Ovary (tissue), 9 donors: Measurements from ENCODE around the gene ARMC7. TPM values are rescaled to one million over a fixed set of nuclear protein-coding genes. Genes with fewer than 3 reads are reported as not detected.

Source experiments
- DNase-seq, 5 donors: peaks; one replicate each; pipeline ENCODE4 v3.0.0-alpha.2; 2019 to 2020
- H3K27ac ChIP-seq, 2 donors: fragments of 200-600 bp; one replicate each; pipeline versions ENCODE4 v1.5.1 to v1.8.0; 2019 to 2022
- H3K27me3 ChIP-seq: fragments of 200-600 bp; one replicate; pipeline ENCODE4 v1.8.0; 2022
- H3K36me3 ChIP-seq: fragments of 200-600 bp; sonication (generic); one replicate; pipeline ENCODE4 v1.5.1; 2019
- H3K4me1 ChIP-seq: one replicate; pipeline ENCODE4 v1.8.1; 2013; ENCODE audit warnings: mild to moderate bottlenecking, moderate library complexity; ENCODE audit not compliant: insufficient read depth
- H3K4me3 ChIP-seq: fragments of 200-600 bp; sonication (generic); one replicate; pipeline ENCODE4 v1.5.1; 2017
- H3K9me3 ChIP-seq, 2 donors: fragments of 200-600 bp in 1 of 2; sonication (generic) in 1 of 2; one replicate each; pipeline versions ENCODE4 v1.5.1 to v1.8.1; 2013 to 2019; ENCODE audit warnings: mild to moderate bottlenecking in 1 of 2, moderate library complexity in 1 of 2
- CTCF ChIP-seq, 3 donors: fragments of 450-650 bp in 2 of 3; fragments of 200-600 bp in 1 of 3; IDR thresholded peaks; one replicate each; pipeline versions ENCODE4 v1.5.1 to v1.8.0; 2016 to 2022; ENCODE audit warnings: antibody characterized with exemption in 3 of 3, mild to moderate bottlenecking in 1 of 3
- EP300 ChIP-seq: sonication (generic); formaldehyde crosslinking; IDR thresholded peaks from one replicate; pipeline ENCODE4 v1.6.1; 2017; ENCODE audit warnings: antibody characterized with exemption
- POLR2A ChIP-seq: fragments of 450-650 bp; IDR thresholded peaks from one replicate; pipeline ENCODE4 v1.6.1; 2017; ENCODE audit warnings: antibody characterized with exemption, mild to moderate bottlenecking, moderate library complexity
- WGBS, 3 donors: extraction: QIAGEN DNeasy Blood & Tissue Kit in 1 of 3; methylation state at CpG; one replicate each; pipeline versions ENCODE4 v1.1.5 to v1.1.7; 2013 to 2017; 5-methylcytosine and 5-hydroxymethylcytosine counted together
- intact Hi-C, 4 donors: fragments of 100-400 bp; cut with DNase I; formaldehyde crosslinking; loops; one replicate each; pipeline versions ENCODE4 v1.11.0 to v1.15.1; 2022 to 2023
- polyA plus RNA-seq, 2 donors: library from polyadenylated mRNA; stranded (reverse); fragments of 200-250 nt in 1 of 2; fragments of 350-450 nt in 1 of 2; fragmentation: Illumina TruSeq in 1 of 2; extraction: RNeasy Lipid Tissue Mini Kit (QIAGEN cat#74804) in 1 of 2; gene quantifications; one replicate each; pipeline ENCODE4 v1.2.3, GENCODE V29; 2013 to 2014
- total RNA-seq, 7 donors: library from RNA; depleted of rRNA in 2 of 7; stranded (reverse); fragments of >200 nt in 2 of 7; fragmentation: NEBNext Ultra II Directional in 3 of 7; extraction: Animal tissue kit (Norgen Biotek cat#: 25700) in 3 of 7; gene quantifications; one replicate each; pipeline versions ENCODE4 v1.1.0 to v1.2.4, GENCODE V29; 2016 to 2023
- donor health status: DM: no; HTN: no; CAD: no; lungs with moderate emphysema.
- donor health status: DM: no; HTN: no; CAD: no.
- donor health status: Bipolar disorder and iron deficiency.
- donor health status: DM: yes; HTN: yes; CAD: no.
- donor health status: DM: no; HTN: no; CAD: no.
- donor health status: DM: yes; HTN: yes; CAD: no.

ARMC7 gene
- total and polyA plus RNA-seq, 9 donors, result 4.6 to 10.5 (median 5.7) TPM

- intact Hi-C loops, result no loop called here
- Histone ChIP-seq H3K27me3 (no peaks in the 10 kb centered on the region), H3K9me3 (no peaks in the 10 kb centered on the region), H3K27ac (no peak overlapping the region), H3K4me1 (peaks cover 7% of the 10 kb centered on the region), H3K36me3 (no peaks in the 10 kb centered on the region), H3K4me3 (no peak overlapping the region)
- WGBS, 3 donors, result 66 to 73% (median 72%) methylated on average over 6 of the region's 6 CpGs
- no peak for TF ChIP-seq CTCF (IDR thresholded peaks at IDR 0.05)
- no peak for TF ChIP-seq POLR2A
- TF ChIP-seq EP300, result no peak
- no peak for DNase-seq
Measured at GRCh38 chr17:75082683-75083082, 27.1 kb upstream of the ARMC7 start.

- no peak overlapping the region for H3K27ac ChIP-seq
- DNase-seq, result no peak
- H3K4me3 ChIP-seq, result no peak overlapping the region
- intact Hi-C loops, result no loop called here
- H3K36me3 ChIP-seq, result no peaks in the 10 kb centered on the region
- H3K27me3 ChIP-seq, result no peaks in the 10 kb centered on the region
- H3K9me3 ChIP-seq, result no peaks in the 10 kb centered on the region
- peaks cover 3% of the 10 kb centered on the region for H3K4me1 ChIP-seq
- 62 to 68% (median 67%) methylated on average over 14 of the region's 14 CpGs for WGBS, 3 donors
- TF ChIP-seq CTCF (IDR thresholded peaks at IDR 0.05) (no peak), EP300 (no peak), POLR2A (no peak)
Measured at GRCh38 chr17:75084039-75084660, 25.6 kb upstream of the ARMC7 start.

- WGBS, 3 donors, result 78 to 84% (median 81%) methylated on average over 15 of the region's 15 CpGs
- TF ChIP-seq EP300, result no peak
- peaks cover 10% of the 10 kb centered on the region for H3K4me1 ChIP-seq
- no peak for DNase-seq
- no peak overlapping the region for H3K4me3 ChIP-seq
- H3K36me3 ChIP-seq, result no peaks in the 10 kb centered on the region
- H3K27ac ChIP-seq, result peak overlapping the region in 1 of 2 donors; percentile 92
- no peaks in the 10 kb centered on the region for H3K27me3 ChIP-seq
- H3K9me3 ChIP-seq, result no peaks in the 10 kb centered on the region
- intact Hi-C loops, result no loop called here
Measured at GRCh38 chr17:75086496-75087181, 23.1 kb upstream of the ARMC7 start.

- 46 to 53% (median 52%) methylated on average over 12 of the region's 12 CpGs for WGBS, 3 donors
- no peak for DNase-seq
- Histone ChIP-seq H3K4me3 (peak overlapping the region; percentile 72), H3K27me3 (no peaks in the 10 kb centered on the region), H3K9me3 (no peaks in the 10 kb centered on the region), H3K36me3 (no peaks in the 10 kb centered on the region), H3K4me1 (peaks cover 12% of the 10 kb centered on the region), H3K27ac (peak overlapping the region; percentile 71 to 92)
- TF ChIP-seq EP300 (no peak), POLR2A (no peak), CTCF (IDR thresholded peaks at IDR 0.05) (no peak)
- intact Hi-C loops, result no loop called here
Measured at GRCh38 chr17:75087182-75087557, 22.6 kb upstream of the ARMC7 start.
